GM10266 (cell line): ENCODE results near the gene ZNF750.

ENCODE experiments used
- DNase-seq: peaks from one replicate; pipeline ENCODE4 v3.0.0; 2012; ENCODE audit errors: extremely low spot score
- TF ChIP-seq, protein P1 (sequence below): IDR thresholded peaks from 2 replicates; pipeline ENCODE4 v1.5.1; 2012; ENCODE audit warnings: mild to moderate bottlenecking, low read depth; ENCODE audit not compliant: control insufficient read depth, insufficient read depth; ENCODE audit errors: missing control alignments

The ZNF750 gene

DNA sequence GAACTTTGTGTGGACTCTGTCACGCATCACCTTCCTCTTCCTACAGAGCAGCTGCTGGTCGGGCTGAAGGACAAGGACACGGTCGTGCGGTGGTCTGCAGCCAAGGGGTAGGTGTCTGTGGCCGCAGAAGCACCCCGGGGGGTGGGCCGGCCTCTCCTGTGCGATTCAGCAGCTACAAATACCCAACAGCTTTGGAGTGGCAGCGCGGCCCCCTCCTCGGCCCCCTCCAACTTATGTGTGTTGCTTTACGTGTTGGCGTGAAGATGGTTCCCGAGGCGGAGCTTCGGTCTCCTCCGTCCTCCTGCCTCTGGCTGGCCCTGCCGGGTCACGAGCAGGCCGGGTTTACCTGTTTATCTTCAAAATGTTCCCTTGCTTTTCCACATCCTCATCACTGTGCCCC is 32.3 kb downstream of the ZNF750 start:
- TF ChIP-seq, protein P1, sequence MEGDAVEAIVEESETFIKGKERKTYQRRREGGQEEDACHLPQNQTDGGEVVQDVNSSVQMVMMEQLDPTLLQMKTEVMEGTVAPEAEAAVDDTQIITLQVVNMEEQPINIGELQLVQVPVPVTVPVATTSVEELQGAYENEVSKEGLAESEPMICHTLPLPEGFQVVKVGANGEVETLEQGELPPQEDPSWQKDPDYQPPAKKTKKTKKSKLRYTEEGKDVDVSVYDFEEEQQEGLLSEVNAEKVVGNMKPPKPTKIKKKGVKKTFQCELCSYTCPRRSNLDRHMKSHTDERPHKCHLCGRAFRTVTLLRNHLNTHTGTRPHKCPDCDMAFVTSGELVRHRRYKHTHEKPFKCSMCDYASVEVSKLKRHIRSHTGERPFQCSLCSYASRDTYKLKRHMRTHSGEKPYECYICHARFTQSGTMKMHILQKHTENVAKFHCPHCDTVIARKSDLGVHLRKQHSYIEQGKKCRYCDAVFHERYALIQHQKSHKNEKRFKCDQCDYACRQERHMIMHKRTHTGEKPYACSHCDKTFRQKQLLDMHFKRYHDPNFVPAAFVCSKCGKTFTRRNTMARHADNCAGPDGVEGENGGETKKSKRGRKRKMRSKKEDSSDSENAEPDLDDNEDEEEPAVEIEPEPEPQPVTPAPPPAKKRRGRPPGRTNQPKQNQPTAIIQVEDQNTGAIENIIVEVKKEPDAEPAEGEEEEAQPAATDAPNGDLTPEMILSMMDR = no peak
- DNase-seq = no peak

DNA sequence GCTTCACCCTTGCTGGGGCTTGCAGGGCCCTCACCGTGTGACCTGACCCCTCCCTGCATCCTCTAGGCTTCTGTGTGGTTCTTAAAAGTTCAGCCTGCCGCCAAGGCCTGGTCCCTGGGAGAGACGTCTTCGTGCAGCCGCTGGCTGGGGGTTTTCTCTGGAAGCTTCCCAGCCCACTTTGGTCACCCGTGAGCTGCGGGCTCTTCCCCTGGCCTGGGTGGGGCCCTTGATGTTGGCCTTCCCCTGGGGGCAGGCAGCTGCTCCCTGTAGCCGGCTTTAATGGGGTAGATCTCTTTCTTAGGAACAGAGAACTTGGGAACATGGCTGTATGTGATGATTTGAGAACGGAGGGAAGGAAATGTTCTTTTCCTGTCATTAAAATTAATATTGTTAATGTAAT is 32.7 kb downstream of the ZNF750 start:
- TF ChIP-seq, protein P1 = no peak
- no peak for DNase-seq

DNA sequence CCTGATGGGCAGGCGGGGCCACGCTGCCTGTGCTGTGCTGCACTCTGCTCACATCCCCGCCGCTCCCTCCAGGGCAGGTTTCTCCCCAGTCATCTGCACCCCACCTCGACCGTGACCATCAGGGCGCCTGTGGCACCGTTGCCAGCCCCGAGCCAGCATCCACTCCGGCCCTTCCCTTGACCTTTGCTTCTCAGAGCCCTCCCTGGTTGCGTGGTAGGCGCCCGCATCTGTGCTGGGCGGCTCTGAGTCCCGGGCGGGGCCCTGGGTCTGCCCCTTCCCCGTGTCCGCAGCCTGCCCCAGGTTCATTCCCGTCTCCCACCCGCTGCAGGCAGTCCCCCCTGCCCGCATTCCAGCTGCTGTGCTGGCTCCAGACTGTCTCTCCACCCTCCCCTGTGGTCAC is 33.2 kb downstream of the ZNF750 start:
- TF ChIP-seq, protein P1 = no peak
- DNase-seq = no peak

DNA sequence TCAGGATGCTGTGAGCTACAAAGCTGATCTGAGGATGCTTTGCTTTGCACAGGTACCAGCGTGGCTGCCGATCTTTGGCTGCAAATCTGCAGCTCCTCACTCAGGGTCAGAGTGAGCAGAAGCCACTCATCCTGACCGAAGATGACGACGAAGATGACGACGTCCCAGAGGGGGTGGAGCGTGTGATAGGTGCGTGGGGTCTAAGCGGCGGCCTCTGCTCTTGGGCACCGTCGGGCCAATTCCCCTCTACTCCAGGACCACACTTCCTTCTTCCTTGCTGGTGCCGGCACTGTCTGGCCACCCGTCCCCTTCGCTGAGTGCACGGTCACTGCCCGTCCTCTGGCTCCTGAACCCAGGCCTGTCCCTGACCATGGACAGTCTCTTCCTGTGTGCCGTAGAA is 34.0 kb downstream of the ZNF750 start:
- TF ChIP-seq, protein P1 = no peak
- DNase-seq = no peak

DNA sequence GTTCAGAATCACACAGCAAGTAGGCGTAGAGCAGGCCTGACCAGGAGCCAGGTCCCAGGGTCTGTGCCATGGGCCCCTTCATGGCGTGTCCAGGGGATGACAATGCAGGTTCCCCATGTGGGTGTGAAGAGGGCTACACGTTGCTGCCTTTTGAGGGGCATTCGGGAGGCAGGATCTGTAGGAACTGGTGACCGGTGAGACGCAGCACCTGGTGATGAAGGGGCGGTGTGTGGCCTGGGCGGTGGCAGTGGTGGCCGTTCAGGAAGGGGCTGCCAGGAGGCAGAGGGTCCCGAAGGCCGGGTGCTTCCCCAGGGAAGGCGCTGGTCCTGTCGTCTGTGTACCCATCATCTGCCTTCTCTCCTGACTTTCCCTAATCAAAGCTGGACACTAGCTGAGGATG is 34.6 kb downstream of the ZNF750 start:
- TF ChIP-seq, protein P1 = no peak
- DNase-seq = no peak

DNA sequence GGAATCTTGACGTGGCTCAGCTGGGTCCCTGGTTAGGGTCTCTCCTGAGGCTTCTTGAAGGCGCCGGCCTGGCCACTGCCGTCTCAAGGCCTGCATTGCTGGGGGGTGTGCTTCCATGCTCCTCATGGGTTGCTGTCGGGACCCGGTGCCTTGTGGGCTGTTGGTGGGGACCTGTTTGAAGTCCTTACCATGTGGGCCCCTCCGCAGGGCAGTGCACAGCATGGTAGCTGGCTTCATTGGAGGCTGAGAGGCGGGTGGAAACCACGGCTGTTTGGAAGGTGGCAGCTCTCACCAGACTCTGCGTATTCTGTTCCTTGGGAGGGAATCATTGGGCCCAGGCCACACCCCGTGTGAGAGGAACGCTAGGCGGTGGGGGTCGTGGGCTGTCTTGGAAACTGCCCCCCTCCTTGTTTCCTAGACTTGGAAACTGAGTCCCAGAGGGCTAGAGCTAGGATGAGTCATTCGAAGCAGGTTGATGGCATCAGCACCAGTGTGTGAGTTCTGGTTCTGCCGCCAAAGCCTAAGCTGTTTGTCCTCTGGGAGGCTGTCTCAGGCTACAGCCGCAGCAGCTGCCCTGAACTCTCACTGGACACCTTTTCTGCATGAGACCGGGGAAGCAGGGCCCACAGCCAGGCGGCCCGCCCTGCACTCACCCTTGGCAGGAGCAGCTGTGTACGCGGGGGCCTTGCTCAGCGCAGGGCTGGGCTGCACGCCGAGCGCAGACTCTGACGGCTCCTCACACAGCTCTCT is 35.2 kb downstream of the ZNF750 start:
- no peak for DNase-seq
- TF ChIP-seq, protein P1 = no peak

DNA sequence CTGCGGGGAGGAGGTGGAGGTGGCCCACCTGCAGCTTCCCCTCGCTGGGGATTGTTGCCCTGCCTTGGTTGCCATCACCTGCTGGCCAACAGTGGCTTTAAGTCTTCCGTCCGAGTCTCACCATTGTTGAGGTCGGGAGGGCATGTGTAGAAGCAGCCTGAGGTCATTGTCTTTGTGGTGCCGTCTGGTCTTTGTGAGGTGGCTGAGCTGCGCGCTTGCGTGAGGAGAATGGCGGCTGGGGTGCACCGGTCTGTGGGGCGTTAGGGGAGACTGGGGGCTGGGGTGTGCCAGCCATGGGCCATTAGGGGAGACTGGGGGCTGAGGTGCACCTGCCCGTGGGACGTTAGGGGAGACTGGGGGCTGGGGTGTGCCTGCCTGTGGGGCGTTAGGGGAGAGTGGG is 36.2 kb downstream of the ZNF750 start:
- TF ChIP-seq, protein P1 = no peak
- no peak for DNase-seq
